Astrocyte (in vitro differentiated cells and primary cell): Measurements from ENCODE around the gene ARAP1. TPM values are rescaled to one million over a fixed set of nuclear protein-coding genes. Genes with fewer than 3 reads are reported as not detected.
A peak's percentile ranks its signal among the peaks of the same experiment; 100 is the strongest.

Experiments
- DNase-seq: peaks from one replicate; pipeline ENCODE4 v3.0.0-alpha.2; 2010; ENCODE audit warnings: low read depth
- FAIRE-seq: peaks from 2 replicates; lab custom pipeline; 2011; peaks lifted over from hg19 to GRCh38; lab: Jason Lieb, UNC
- H2AFZ ChIP-seq: 2 replicates; pipeline ENCODE4 v1.6.0; 2012; ENCODE audit warnings: low read depth, low read length, inconsistent platforms
- H3K27ac ChIP-seq: 2 replicates; pipeline ENCODE4 v1.5.1; 2011; ENCODE audit warnings: low read depth, low read length, inconsistent platforms
- H3K27me3 ChIP-seq: 2 replicates; pipeline ENCODE4 v1.6.0; 2011; ENCODE audit warnings: low read length, inconsistent platforms; ENCODE audit not compliant: insufficient read depth
- H3K36me3 ChIP-seq: 2 replicates; pipeline ENCODE4 v1.5.1; 2011; ENCODE audit warnings: low read length, inconsistent platforms; ENCODE audit not compliant: insufficient read depth
- H3K4me1 ChIP-seq: 2 replicates; pipeline ENCODE4 v1.5.1; 2011; ENCODE audit warnings: low read length, inconsistent platforms; ENCODE audit not compliant: insufficient read depth
- H3K4me2 ChIP-seq: 2 replicates; pipeline ENCODE4 v1.6.0; 2012; ENCODE audit warnings: low read length, inconsistent platforms
- H3K4me3 ChIP-seq: 2 replicates; pipeline ENCODE4 v1.5.1; 2011; ENCODE audit warnings: low read depth, mild to moderate bottlenecking, low read length, inconsistent platforms; ENCODE audit not compliant: insufficient read depth
- H3K79me2 ChIP-seq: 2 replicates; pipeline ENCODE4 v1.6.0; 2012; ENCODE audit warnings: mild to moderate bottlenecking, low read length, inconsistent platforms; ENCODE audit not compliant: insufficient read depth
- H3K9ac ChIP-seq: 2 replicates; pipeline ENCODE4 v1.6.0; 2012; ENCODE audit warnings: mild to moderate bottlenecking, low read length, inconsistent platforms
- H3K9me3 ChIP-seq: 2 replicates; pipeline ENCODE4 v1.5.1; 2012; ENCODE audit warnings: low read depth, mild to moderate bottlenecking, low read length, inconsistent platforms; ENCODE audit not compliant: insufficient read depth
- H4K20me1 ChIP-seq: 2 replicates; pipeline ENCODE4 v1.6.0; 2012; ENCODE audit warnings: low read length, inconsistent platforms; ENCODE audit not compliant: insufficient read depth
- H3K27ac Mint-ChIP-seq: one replicate; pipeline ENCODE4 v1.8.0; 2021; ENCODE audit warnings: mild to moderate bottlenecking, mixed read lengths; ENCODE audit not compliant: unreplicated experiment
- H3K27me3 Mint-ChIP-seq: one replicate; pipeline ENCODE4 v1.8.0; 2021; ENCODE audit warnings: low read depth, mixed read lengths; ENCODE audit not compliant: unreplicated experiment
- H3K36me3 Mint-ChIP-seq: one replicate; pipeline ENCODE4 v1.8.0; 2021; ENCODE audit warnings: low read depth, mixed read lengths; ENCODE audit not compliant: unreplicated experiment
- H3K4me1 Mint-ChIP-seq: one replicate; pipeline ENCODE4 v1.8.0; 2021; ENCODE audit warnings: low read depth, mixed read lengths; ENCODE audit not compliant: unreplicated experiment
- H3K4me3 Mint-ChIP-seq: one replicate; pipeline ENCODE4 v1.8.0; 2021; ENCODE audit warnings: mild to moderate bottlenecking, moderate library complexity, mixed read lengths; ENCODE audit not compliant: unreplicated experiment
- H3K9me3 Mint-ChIP-seq: one replicate; pipeline ENCODE4 v1.8.0; 2021; ENCODE audit warnings: mild to moderate bottlenecking, mixed read lengths; ENCODE audit not compliant: unreplicated experiment
- CTCF ChIP-seq: IDR thresholded peaks from 2 replicates; pipeline ENCODE4 v1.5.1; 2011; ENCODE audit warnings: low read depth, mild to moderate bottlenecking, inconsistent platforms, low read length, moderate library complexity; ENCODE audit not compliant: insufficient read depth
- EZH2 ChIP-seq: IDR thresholded peaks from 2 replicates; pipeline ENCODE4 v1.6.1; 2012; ENCODE audit warnings: mild to moderate bottlenecking, low read length, inconsistent platforms; ENCODE audit not compliant: insufficient read depth
- total RNA-seq: library from RNA; stranded (reverse); gene quantifications from 2 replicates; pipeline ENCODE4 v1.2.1, GENCODE V29; 2021

ARAP1 gene
- total RNA-seq, 1 donor from 2014 or later, result 31.9 TPM

GRCh38 chr11:72739240-72740059, 12.8 kb downstream of the ARAP1 start:
- Histone ChIP-seq H3K4me2 (no peak overlapping the region), H3K4me1 (peaks cover 48% of the 10 kb centered on the region), H3K27ac (no peak overlapping the region), H3K36me3 (no peaks in the 10 kb centered on the region), H3K9ac (no peak overlapping the region), H3K27me3 (no peaks in the 10 kb centered on the region), H3K4me3 (no peak overlapping the region), H3K9me3 (no peaks in the 10 kb centered on the region), H2AFZ (no peak overlapping the region), H3K79me2 (peaks cover 40% of the 10 kb centered on the region), H4K20me1 (peaks cover 58% of the 10 kb centered on the region)
- TF ChIP-seq EZH2, result no peak
- no peak for TF ChIP-seq CTCF
- Mint-ChIP-seq H3K4me1 (peaks cover 49% of the 10 kb centered on the region), H3K36me3 (peaks cover 6% of the 10 kb centered on the region), H3K9me3 (no peaks in the 10 kb centered on the region), H3K4me3 (no peak overlapping the region), H3K27me3 (peaks cover 3% of the 10 kb centered on the region), H3K27ac (peak overlapping the region; percentile 26)
- DNase-seq (no peak), FAIRE-seq (no peak)

DNA sequence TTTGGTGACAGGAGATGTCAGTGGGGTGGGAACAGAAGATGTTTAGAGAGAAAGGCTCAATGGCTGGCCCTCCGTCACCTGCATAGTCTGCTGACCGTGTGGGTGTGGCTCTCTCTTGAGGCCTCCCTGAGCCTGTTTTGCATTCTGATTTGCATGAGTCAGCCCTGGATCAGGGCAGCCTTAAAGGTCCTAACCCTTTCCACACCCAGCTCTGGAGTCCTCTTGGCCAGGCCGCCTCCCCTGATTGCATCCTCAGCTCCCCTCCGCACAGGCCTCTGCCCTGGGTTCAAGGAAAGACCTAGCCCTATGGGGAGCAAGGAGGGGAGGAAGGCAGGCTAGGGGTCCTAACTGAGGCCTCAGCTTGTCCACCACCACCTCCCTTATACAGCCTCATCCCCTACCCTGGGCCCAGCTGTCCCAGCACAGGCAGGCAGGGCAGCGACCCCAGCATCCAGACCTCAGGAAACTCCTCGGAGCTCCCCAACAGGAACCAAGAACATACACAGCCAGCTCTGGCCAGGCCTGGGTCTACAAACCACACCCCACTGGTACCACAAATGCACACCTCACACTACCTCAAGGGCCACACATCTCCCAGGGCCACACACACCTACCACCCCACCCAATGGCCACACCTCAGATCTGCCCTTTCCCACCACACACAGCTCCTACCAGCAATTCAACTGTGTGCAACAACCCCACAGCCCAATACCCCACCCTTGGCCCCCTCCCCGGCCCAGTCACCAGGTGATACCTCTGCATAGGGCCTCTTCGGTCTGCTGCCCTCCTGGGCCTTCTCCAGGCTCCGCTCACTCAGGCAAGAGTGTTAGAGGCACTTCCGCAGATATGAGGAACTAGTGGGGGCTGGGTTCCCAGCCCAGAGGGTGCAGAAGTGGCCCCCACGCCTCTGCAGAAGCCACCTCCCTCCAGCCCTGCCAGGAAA, 13.7 kb downstream of the ARAP1 start:
- Histone ChIP-seq H3K79me2 (peaks cover 39% of the 10 kb centered on the region), H3K9ac (no peak overlapping the region), H3K27me3 (no peaks in the 10 kb centered on the region), H4K20me1 (peaks cover 48% of the 10 kb centered on the region), H3K36me3 (no peaks in the 10 kb centered on the region), H2AFZ (no peak overlapping the region), H3K4me2 (no peak overlapping the region), H3K4me1 (peaks cover 48% of the 10 kb centered on the region), H3K4me3 (no peak overlapping the region), H3K9me3 (no peaks in the 10 kb centered on the region), H3K27ac (no peak overlapping the region)
- peaks cover 42% of the 10 kb centered on the region for H3K4me1 Mint-ChIP-seq
- TF ChIP-seq CTCF (no peak), EZH2 (no peak)
- H3K27ac Mint-ChIP-seq, result no peak overlapping the region
- H3K27me3 Mint-ChIP-seq, result no peaks in the 10 kb centered on the region
- FAIRE-seq (no peak), DNase-seq (no peak)
- H3K36me3 Mint-ChIP-seq, result peaks cover 4% of the 10 kb centered on the region
- H3K9me3 Mint-ChIP-seq, result no peaks in the 10 kb centered on the region
- no peak overlapping the region for H3K4me3 Mint-ChIP-seq
